Nucleus accumbens (tissue), 56 donors: ENCODE results near the gene KDSR.

Experiments used
- DNase-seq, 56 donors: peaks; one replicate each; lab custom pipeline; 2025; lab: John Stamatoyannopoulos, UW

Gene KDSR

DNA sequence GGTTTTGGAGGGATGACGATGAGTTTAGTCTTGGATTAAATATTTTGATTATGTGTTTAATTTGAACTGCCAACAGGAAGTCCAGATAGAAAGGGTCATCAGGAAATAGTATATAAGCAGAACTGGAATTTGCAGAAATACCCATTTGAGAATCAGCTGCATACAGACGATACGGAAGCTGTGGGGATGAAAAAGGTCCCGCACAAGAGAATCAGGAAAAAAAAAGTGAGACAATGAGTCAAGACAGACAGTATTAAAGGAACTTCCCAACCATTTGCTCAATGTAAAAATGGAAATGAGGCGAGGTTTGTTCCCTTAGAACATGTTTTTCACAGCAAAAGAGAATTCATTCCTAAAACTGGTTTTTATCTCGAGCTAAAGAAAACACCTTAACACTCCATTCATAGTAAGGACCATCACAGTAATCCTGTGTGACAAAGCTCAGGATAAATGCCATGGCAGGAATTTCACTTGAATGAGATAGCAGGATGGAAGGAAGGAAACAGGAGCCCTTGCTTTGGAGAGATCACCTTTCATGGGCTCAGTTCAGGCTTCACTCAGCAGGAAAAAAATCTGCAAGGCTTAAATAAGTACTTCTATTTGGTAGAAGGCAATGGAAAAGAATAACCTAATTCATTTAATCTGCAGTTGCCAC is 76.7 kb downstream of the KDSR start:
- no peak for DNase-seq

DNA sequence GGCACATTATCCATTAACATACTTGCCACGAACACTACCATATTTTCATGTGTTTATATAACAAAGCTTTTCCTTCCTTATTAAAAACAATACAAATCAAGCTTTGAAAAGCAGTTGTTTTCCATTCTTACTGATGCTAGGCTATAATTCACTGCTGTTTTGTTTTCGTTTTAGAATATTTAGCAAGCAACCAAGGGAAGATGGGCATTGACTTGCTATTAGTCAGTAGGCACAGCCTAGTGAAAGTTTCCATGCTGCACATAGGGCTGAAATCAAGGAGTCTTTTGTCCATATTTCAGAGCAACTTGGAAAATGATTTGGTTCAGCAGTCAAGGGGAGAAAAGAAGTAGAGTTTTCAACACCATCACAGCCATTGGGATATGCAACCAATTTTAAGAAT is 78.7 kb downstream of the KDSR start:
- no peak for DNase-seq

- no peak for DNase-seq
Observed at GRCh38 chr18:63287691-63288220, 79.2 kb downstream of the KDSR start.

DNA sequence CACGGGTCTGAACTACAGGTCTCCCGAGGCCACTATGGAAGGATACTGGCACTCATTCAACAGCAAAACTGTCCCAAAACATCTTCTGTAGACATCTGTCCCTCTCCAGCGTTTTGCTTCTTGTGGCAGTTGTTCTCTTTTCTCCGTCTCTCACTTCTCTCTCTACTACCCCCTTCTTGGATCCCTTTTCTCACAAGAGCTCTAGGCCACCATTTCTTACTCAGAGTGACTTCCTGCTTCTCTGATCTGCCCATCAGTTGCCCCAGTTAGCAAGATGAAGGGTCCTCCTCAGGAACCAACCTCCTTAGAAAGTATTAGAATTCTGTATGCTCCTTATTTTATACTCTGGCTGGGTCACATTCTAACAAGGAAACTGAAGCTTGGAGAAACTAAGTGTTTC is 80.1 kb downstream of the KDSR start:
- DNase-seq = no peak

DNA sequence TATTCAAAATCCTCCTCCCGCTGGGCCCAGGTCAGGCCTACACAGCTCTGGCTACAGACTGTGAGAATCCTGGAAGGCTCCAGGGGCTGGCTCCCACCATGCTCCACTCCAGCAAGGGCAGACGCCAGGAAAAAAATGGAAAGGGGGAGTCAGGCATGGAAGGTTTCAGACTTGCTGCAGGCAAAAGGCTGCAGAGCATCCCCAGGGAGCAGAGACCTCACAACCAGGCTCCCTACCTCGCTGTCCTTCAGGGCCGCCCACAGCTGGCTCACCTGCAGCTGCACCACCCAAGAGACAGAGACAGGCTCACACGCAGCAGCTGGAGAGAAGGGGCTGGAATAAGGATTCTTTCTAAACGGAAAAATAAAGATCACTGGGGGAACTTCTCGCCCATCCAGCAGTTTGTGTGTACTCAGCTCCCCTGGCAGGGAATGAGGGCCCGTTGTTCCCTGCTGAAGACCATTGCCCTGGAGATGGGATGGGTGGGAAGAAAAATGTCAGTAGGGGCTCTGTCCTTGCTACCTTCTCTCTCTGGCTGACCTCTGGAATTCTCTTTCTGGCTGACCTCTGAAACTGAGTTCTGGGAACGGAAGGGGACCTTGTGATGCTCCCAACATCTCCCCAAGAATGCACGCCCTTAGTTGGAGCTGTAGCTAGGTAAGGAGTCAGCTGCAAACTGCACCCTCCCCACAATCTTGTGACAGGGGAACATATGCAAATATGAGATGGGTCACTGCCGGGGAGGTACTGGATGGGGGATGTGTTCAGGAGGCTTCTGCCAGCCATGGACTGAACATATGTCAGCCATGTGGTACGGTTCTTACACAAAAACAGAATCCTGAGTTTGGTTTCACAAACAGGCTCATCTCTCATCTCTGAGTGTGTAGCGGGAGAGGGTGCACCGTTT is 81.9 kb downstream of the KDSR start:
- DNase-seq = peak in 5 of 56 donors; percentile 21 to 40 (median 28)

GRCh38 chr18:63284173-63284799 is 82.7 kb downstream of the KDSR start:
- DNase-seq = no peak

- peak in 2 of 56 donors; percentile 6 to 7 for DNase-seq
Observed at GRCh38 chr18:63283305-63284094, 83.5 kb downstream of the KDSR start.

- DNase-seq = no peak
Observed at GRCh38 chr18:63282793-63283192, 84.2 kb downstream of the KDSR start.
